ENCODE measurements around the gene MAP7.
"Not testable (repeated sequence)": the region's sequence is repeated elsewhere in the genome, so short reads cannot be mapped to it uniquely, and the experiment has no call there.

Gene MAP7

DNA sequence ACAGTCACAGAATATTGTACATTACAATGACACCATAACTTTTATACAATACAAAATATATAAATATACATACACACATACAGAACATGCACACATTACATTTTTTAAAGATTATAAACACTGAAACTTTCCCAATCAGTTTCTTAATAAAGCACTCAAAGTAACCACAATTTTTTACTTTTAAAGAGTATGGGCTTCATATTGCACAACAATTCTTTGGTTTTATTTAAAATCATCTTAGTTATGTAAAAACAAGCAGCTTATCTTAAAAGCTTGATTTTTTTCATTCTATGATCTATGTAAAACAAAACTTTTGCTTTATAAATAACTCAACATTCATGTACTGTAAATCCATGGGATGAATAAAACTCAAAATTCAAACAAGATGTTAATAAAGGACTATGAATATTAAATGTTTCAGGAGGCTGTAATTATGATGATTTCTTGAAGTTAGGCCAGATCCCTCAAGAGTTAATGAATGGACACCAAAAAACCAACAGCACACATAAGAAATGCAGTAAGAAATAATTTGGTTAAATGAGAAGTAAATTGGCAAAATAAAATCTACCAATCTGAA lies 167.5 kb downstream of the MAP7 start:
- DNase-seq (ENCODE audit: low read depth) = no peak

DNA sequence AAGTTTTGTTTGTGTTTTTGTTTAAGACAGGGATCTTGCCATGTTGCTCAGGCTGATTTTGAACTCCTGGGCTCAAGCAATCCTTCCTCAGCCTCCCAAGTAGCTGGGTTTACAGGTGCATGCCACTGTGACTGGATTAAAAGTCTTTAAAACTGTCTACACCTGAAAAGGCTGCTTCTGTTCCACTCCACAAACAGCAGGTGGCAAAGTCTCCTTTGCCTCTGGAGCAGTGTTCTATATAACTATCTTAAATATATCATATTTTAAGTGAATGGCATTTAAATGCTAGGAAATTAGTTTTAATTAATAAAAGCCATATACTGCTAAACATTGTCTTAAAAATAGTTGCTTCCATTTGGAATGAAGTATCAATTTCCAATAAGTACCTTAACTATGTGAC lies 171.3 kb downstream of the MAP7 start:
- DNase-seq (ENCODE audit: low read depth) = no peak

DNA sequence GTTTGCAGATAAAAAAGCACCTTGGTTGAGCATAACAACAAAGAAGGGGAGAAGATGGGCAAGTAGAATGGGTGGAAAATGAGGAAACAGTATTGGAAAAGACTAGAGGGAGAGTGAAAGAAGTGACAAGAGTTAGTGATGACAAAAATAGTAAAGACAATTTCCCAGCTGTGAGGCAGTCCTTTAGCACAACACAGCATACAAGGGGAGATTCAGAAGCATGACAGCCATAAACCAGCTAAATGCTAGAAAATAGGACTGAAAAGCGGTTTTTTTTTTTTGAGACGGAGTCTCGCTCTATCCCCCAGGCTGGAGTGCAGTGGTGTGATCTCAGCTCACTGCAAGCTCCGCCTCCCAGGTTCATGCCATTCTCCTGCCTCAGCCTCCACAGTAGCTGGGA lies 174.4 kb downstream of the MAP7 start:
- DNase-seq (ENCODE audit: low read depth) = not testable (repeated sequence)

DNA sequence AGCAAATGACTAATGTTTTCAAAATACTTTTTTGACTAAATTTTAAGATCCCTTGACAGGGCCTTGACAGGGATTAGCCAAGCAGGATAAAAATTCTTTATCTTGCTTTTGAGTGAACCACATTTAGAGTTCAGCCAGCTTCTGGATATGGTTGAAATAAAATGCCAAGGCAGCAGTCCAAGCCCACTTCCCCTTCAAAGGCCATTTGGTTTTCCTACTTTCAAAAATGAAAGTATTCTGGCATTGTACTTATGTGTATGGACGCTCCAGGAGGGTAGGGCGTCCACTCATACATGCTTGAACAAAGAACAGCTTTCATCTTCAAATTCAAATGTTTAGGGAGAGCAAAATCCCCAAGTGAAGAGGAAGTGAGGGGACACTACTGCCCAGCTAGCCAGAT lies 178.3 kb downstream of the MAP7 start:
- no peak for DNase-seq (ENCODE audit: low read depth)

DNA sequence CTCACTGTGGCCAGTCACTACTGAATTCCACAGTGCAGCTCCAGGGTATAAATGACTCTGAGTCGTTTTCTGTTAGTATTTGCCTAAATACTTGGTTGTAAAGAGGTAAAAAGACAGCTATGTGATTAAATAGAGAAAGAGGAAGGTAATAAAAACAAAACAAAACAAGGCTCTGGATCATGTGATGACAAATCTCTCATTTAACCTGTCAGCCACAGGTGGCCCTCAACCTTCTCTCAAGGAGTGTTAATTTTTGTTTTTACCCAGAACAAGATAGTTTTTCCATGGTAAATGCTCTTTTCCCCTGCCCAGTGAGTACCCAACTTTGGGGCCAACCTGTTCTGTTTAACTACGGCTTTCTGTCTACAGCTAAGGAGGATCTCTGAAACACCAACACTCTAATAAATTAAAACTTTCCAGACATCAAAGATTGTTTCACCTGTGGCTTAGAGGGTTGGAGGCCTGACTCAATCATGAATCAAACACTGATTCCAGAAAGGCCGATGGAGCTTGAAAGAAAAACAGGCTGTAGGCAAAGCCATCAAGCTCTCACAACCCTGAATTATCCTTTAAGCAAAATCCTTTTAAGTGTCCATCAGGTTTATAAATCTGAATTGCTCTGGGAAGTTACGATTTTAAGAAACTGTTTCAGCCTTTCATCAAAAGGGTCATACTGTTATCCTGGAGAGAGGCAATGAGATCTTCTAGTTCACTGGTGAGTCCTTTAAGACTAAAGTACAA lies 179.1 kb downstream of the MAP7 start:
- DNase-seq (ENCODE audit: low read depth) = no peak

DNA sequence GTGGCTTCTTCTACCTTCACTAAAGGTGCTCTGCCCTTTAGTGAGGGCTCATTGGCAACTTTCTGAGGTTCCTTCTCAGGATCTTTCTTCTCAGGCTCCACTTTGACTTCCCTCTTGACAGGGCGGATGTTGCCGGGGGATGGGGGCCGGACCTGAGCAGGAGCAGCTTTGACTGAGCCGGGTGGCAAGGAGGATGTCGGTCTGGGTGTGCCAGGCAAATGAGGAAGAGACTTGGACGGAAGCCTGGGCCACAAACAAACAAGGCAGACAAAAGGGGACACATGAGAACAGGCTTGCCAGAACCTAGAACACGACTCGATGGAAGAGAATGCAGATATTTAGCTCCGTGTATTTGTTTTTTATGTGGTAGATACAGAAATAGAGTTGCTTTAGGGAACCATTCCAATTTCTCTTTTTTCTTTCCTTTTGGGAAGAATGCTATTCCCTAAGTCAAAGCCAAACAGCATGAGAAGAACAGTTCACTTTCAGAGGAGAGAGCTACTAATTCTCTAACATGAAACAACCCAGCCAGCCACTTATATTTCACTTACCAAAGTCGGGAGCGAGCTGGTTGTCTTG lies 184.4 kb downstream of the MAP7 start:
- no peak for DNase-seq (ENCODE audit: low read depth)

DNA sequence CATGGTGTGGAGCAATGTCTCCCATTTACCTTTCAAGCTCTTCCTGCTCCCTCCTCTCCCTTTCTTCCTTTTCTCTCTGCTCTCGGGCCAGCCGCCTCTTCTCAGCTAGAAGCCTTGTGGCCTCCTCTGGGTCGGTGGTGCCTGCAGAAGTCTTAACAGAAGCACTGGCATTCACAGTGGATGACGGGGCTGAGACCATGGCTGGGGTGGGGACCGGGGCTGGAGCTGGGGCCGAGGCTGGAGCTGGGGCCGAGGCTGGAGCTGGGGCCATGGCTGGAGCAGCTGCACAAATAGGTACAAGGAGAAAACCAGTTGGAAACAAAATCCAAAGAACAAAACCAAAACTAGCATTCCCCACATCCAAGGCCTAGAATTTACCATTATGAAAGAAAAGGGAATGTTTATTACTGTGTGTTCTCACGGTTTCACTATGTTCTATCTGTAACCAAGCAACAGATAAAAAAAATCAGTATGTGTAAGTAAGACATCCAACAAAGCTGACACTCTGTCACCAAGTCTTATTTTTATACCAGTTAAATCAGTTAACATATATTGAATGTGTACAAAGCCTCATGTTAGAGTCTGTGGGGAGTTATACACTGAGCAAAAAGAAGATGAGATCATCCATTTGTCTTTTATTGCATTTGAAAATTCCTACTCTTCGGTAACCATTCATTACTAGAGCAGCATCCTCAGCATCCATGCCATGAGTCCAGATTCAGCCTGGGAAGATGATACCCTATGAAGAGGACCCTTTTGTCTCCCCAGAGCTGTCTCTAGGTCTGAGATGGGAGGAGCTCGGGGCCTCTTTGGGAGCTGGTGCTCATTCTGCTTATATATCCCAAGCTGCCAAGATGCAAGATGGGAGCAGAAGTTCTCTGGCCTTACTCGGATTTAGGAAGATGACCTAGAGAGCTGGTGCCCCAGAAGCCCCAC lies 187.5 kb downstream of the MAP7 start:
- DNase-seq (ENCODE audit: low read depth) = no peak

DNA sequence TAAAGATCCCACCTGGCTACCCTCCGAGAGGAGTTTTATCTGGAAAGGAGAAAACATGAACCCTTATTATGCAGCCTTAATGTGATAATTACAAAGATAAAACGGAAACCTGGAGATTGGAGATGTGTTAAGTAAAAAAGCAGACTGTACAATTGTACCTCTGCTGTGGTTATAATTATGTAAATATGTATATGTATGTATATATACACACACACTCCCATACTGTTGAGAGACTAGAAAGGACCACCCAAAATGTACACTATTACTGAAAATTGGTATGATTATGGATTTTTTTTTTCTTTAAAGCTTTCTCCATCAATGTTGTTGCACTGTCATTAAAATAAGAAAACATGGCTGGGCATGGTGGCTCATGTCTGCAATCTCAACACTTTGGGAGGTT lies 188.4 kb downstream of the MAP7 start:
- no peak for DNase-seq (ENCODE audit: low read depth)

DNA sequence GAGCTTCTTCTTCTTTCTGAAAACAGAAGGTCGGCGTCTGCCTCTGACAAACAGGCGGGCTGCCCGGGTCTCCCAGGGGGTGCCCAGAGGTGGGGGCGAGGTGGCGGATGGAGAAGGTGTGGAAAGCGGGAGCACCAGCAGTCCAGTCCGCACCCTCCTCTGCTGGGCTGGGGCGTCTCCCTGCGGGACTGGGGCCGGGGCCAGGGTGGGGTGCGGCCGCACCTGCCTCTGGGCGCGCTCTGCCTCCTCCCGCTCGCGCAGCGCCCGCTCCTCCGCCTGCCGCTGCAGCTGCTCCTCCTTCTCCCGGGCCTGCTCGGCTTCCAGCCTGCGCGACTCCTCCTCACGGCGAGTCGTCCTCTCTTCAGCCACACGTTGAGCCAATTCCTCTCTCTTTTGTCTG lies 189.4 kb downstream of the MAP7 start:
- no peak for DNase-seq (ENCODE audit: low read depth)

DNA sequence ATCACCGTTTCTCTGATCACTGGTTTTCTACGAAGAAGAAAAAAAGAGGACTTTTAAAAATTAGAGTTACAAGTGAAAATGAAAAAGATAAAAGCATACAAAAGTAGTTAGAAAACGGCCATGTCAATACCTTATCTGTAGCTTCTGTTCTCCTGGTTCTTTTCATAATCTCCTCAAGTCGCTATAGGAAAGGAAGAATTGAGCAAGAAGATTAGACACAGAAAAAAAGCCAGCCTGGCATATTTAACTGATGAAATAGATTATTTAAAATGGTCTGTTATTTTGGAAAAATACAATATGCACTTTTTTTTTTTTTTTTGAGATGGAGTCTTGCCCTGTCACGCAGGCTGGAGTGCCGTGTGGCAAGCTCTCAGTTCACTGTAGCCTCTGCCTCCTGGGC lies 190.4 kb downstream of the MAP7 start:
- no peak for DNase-seq (ENCODE audit: low read depth)

DNA sequence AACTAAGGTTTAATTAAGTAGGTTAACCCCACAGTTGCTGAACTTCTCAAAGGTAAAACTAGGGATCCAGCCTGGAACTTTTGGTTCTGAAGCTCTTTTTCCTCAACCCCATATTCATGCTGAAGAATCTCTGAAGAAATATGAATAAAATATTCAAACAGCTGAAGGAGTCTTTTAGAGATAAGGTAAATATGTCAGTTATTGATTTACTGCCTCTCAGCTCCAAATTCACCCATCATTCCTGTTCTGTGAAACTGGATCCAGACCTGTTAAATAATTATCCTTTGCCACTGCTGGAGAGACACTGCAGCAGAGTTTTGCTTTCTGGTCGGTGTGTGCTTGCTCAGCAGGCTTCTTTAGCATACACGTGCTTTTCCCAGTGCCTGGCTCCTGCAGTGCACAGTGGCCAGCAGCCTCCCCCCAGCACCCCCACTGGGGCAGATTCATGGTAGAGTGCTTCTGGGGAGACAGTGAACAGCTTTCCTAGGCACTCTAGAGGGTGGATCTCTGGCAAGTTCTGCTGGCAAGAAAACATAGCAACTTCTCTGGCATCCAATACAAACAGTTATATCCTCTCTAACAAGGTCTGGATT lies 198.6 kb downstream of the MAP7 start:
- no peak for DNase-seq (ENCODE audit: low read depth)

DNA sequence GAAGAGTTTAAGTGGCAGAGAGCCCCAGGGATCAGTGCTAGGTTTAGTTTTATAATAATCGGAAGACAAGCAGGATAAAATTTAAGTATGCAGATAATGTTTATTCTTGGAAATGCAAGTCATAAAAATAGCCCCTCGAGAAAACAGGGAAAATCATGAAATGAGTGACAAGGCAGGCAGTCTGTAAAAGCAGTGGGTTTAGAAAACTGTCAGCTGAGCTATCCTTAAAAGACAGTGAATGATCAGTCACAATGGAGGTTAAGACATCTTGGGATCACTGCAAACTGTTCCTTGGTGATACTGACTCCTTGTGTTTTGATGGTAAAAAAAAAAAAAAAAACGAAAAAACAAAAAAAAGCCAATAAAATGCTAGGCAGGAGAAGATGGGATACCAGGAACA lies 199.3 kb downstream of the MAP7 start:
- no peak for DNase-seq (ENCODE audit: low read depth)

DNA sequence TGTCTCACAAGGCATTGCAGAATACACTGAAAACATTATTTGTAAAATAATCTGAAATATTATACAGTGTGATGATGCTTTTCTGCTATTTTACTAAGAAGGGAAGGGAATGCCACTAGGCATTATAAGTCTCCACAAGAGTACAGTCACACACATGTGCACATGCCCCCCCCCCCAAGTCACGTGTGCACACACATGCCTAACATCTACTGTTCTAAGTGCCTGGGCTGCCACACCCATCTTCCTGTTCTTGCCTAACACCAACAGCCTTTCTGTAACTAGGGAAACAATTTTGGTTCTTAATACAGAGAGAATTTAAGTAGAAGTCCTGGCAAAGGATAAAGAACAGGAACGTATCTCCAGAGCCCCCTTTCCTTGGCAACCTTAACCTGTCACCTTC lies 202.4 kb downstream of the MAP7 start:
- DNase-seq (ENCODE audit: low read depth) = no peak

DNA sequence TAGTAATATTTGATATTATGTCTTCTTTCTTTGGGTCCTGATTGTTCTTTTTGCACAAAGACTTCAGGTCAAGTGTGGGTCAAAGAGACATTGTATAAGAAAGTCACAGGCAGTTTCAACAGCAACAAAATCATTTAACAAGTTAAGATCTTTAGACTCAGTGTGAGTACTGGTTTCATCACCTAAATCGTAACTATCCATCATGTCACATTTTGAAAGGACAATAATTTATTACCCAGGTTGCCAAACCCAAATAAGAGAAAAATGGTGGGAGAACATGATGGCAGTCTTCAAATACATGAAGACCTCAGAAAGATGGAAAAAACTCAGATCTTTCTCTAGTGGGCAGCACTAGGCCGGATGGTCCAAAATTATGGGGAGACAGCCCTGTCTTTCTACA lies 205.1 kb downstream of the MAP7 start:
- DNase-seq (ENCODE audit: low read depth) = no peak

DNA sequence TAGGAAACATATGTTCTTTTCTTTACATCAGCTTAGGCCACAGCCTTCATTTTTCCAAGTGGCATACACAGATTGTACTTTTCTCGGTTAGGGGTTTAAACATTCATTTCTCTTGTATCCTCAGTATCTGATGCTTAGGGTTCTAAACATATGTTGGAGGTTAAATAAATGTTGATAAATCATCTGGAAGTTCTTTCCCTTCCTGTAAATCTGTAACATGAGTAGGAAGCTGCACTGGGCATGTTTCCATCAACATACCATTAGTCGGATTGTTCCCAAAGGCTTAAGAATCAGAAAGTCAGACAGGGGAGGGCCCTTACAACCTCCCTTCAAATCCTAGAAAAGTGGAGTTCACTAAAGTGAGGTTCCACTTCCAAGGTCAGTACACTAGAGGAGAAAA lies 205.8 kb downstream of the MAP7 start:
- no peak for DNase-seq (ENCODE audit: low read depth)

DNA sequence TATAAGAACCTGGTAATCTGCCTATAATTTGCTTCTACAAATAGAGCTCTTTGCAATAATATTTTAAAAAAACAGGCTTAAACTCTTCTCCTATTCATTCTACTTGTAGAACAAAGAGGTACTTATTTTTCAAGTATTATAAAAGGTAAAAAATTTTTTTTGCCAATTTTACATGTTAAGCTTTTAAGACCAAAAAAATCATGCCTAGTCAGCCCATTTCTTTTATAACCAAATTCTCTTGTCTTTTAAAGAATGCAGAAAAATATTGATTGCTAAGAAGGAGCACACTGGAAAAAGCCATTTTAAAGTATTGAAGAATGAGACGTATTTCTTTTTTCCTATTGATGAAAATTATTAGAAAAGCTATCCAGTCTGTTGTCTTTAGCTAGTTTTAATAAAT lies 206.5 kb downstream of the MAP7 start:
- DNase-seq (ENCODE audit: low read depth) = no peak

DNA sequence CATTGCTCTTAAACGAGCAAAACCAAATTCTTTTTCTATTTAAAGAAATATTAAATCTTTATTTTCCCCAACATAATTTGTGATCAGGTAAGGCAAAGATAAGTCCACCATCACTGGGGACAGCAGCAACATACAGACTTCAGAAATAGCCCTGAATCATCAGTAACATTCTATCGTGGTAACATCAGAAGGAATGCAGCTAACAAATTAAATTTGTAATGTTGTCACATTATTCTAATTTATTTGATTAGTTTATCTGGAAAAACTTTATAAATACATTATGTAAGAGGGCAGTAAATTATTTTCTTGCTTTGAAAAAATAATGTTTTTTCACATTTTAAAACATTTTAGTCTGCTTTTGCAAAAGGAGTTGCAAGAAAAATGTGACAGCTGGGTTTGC lies 206.9 kb downstream of the MAP7 start:
- no peak for DNase-seq (ENCODE audit: low read depth)

DNA sequence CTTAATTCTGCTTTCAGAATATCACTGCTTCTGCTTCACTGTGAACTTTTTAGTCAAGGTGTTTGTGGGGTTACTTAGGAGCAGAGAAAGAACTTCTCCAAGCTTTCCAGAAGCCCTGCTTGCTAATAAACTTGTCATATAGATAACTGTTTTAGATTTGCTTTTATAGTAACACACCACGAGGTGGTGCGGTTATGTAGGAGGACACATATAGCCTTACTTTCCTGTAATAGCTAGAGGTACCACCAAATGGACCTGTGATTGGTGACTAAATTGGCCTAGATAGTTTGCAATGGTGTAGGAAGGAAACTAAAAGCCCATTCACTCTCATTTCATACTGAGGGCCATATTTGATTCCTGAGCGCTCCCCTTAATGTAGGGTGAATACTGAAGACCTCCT lies 208.3 kb downstream of the MAP7 start:
- DNase-seq (ENCODE audit: low read depth) = no peak

DNA sequence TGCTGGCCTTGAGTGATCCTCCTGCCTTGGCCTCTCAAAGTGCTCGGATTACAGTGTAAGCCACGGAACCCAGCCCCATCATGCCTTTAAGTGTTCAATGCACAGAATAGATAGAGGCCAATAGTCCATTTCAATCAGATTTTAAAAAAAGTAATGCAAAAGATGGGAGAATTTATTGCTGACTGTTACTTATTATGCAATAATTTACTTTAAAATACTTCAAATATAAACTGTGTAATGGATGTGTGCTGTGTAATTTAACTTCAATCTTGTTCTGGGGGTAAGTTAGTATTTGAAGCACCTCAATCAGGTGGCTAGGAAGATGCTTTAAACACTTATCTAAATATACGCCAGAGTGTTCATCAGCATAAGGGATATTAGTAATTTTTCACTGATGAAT lies 208.9 kb downstream of the MAP7 start:
- DNase-seq (ENCODE audit: low read depth) = no peak

DNA sequence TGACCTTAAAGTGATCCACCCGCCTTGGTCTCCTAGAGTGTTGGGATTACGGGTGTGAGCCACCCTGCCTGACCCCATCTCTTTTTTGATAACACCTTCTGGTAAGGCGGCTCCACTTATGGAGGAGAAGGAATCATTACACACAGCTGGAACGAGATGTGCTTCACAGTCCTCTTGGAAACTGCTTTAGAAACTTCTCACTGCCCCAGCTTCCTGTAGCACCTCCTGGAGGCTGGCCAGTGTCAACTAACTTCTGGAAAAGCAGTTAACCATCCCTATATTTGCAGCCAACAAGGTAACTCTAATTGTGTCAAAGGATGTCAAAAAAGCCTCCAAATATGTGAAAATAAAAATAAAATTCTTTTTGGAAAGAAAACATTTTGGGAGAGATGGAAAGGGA lies 211.7 kb downstream of the MAP7 start:
- no peak for DNase-seq (ENCODE audit: low read depth)

DNA sequence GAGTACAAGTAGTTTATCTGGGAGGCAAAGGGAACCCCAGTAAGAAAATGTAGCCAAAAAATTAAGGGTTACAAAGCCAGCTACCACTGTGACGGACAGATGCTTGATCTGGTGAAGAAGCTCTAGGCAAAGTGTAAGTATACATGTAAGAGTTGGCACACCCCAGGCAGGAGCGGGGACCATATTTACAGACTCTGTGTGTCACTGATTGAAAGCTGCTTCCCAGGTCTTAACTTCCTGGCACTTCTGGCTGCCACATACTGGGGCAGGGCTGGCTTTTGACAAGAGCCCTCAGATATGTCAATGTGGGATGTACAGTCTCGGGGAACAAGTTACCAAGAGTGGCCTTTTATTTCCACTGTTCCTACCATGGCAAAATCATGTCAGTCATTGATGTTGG lies 212.6 kb downstream of the MAP7 start:
- DNase-seq (ENCODE audit: low read depth) = no peak

DNA sequence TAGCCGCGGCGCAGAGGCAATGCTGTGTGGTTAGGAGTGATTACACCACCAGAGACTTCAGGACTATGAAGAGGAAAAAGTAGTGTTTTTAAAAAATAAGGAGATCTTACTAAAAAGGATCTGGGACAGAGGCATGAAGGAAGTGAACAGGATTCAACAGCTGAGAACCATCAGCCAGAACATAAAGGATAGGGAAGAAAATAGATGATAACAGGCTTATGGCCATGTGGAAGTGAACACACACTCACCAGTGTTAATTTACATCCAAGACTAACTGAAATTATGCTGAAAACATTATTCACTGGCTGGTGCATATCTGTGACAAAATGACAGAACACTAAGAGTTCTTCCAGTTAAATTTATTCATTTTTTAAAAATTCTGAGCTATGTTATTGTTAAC lies 213.1 kb downstream of the MAP7 start:
- DNase-seq (ENCODE audit: low read depth) = no peak
